Posterior vena cava (tissue), 2 donors: ENCODE measurements around the gene FFAR4. TPM values are rescaled to one million over a fixed set of nuclear protein-coding genes. Genes with fewer than 3 reads are reported as not detected.
A peak's percentile ranks its signal among the peaks of the same experiment; 100 is the strongest.
"Not testable (repeated sequence)": the region's sequence is repeated elsewhere in the genome, so short reads cannot be mapped to it uniquely, and the experiment has no call there.

ENCODE experiments used
- DNase-seq: peaks from one replicate; pipeline ENCODE4 v3.0.0-alpha.2; 2020; ENCODE audit warnings: low spot score
- intact Hi-C, 2 donors: fragments of 100-400 bp; cut with DNase I; formaldehyde crosslinking; loops; one replicate each; pipeline versions ENCODE4 v1.14.1 to v1.14.2; 2022 to 2023
- long read RNA-seq, 2 donors: library from polyadenylated mRNA; unstranded; transcript quantifications; one replicate each; pipeline ENCODE4 v2.0.0, GENCODE V29; 2020 to 2021
- total RNA-seq, 2 donors: library from RNA; stranded (reverse); fragmentation: NEBNext Ultra II Directional; extraction: Animal tissue kit (Norgen Biotek cat#: 25700); gene quantifications; one replicate each; pipeline ENCODE4 v1.2.1, GENCODE V29; 2021
- donor health status: DM: yes; HTN: yes; CAD: no.
- donor health status: DM: yes; HTN: yes; CAD: no.

Gene FFAR4
- total RNA-seq = under 1 TPM; 0.14 to 0.56 TPM
- long read RNA-seq, donor 1 = 0 reads
- long read RNA-seq, donor 2 = 0 reads

- intact Hi-C loops = no loop called here
- peak; percentile 85 for DNase-seq
These were observed at the start of gene FFAR4 for GRCh38 chr10:93566435-93567276. FFAR4 (plus strand) TSS chr10:93566665; CDS start chr10:93566721, 56 bp downstream.

- DNase-seq = no peak
- intact Hi-C loops = no loop called here
These were observed 47.9 kb upstream of the FFAR4 start for GRCh38 chr10:93518531-93518930.

- intact Hi-C loops = no loop called here
- no peak for DNase-seq
These were observed 31.2 kb upstream of the FFAR4 start for GRCh38 chr10:93535293-93535692.

GRCh38 chr10:93540871-93541270 is 25.6 kb upstream of the FFAR4 start:
- intact Hi-C loops, DNase-seq: not testable (repeated sequence)

GRCh38 chr10:93541402-93542357 is 24.8 kb upstream of the FFAR4 start:
- peak; percentile 86 for DNase-seq
- intact Hi-C loops = no loop called here

GRCh38 chr10:93542358-93542791 is 24.1 kb upstream of the FFAR4 start:
- intact Hi-C loops = no loop called here
- DNase-seq = peak; percentile 83

GRCh38 chr10:93546995-93547394 is 19.5 kb upstream of the FFAR4 start:
- DNase-seq, intact Hi-C loops: not testable (repeated sequence)

- intact Hi-C loops = no loop called here
- no peak for DNase-seq
These were observed 18.9 kb upstream of the FFAR4 start for GRCh38 chr10:93547522-93547921.

GRCh38 chr10:93548376-93549071 is 17.9 kb upstream of the FFAR4 start:
- no peak for DNase-seq
- intact Hi-C loops = no loop called here

GRCh38 chr10:93550606-93551005 is 15.9 kb upstream of the FFAR4 start:
- no peak for DNase-seq
- intact Hi-C loops = no loop called here

GRCh38 chr10:93552780-93553179 is 13.7 kb upstream of the FFAR4 start:
- DNase-seq = no peak
- intact Hi-C loops = no loop called here

- no peak for DNase-seq
- intact Hi-C loops = no loop called here
These were observed 12.8 kb upstream of the FFAR4 start for GRCh38 chr10:93553482-93554315.

- intact Hi-C loops = no loop called here
These were observed 12.2 kb upstream of the FFAR4 start for GRCh38 chr10:93554316-93554663.

GRCh38 chr10:93554760-93555432 is 11.6 kb upstream of the FFAR4 start:
- peak; percentile 93 for DNase-seq
- intact Hi-C loops = no loop called here

More at GRCh38 chr10:93554316-93554663, 12.2 kb upstream of the FFAR4 start:
- no peak for DNase-seq

- intact Hi-C loops = no loop called here
- no peak for DNase-seq
These were observed 7.0 kb upstream of the FFAR4 start for GRCh38 chr10:93559490-93559889.

GRCh38 chr10:93560541-93560940 is 5.9 kb upstream of the FFAR4 start:
- DNase-seq = no peak
- intact Hi-C loops = no loop called here

GRCh38 chr10:93565446-93565845 is 1.0 kb upstream of the FFAR4 start:
- intact Hi-C loops = no loop called here
- no peak for DNase-seq
